GM19238 (cell line): ENCODE results near the gene ZNF649.
A peak's percentile ranks its signal among the peaks of the same experiment; 100 is the strongest.

ENCODE experiments used
- DNase-seq: peaks from one replicate; pipeline ENCODE4 v3.0.0; 2011; ENCODE audit warnings: low spot score; ENCODE audit not compliant: insufficient read length

Gene ZNF649

DNA sequence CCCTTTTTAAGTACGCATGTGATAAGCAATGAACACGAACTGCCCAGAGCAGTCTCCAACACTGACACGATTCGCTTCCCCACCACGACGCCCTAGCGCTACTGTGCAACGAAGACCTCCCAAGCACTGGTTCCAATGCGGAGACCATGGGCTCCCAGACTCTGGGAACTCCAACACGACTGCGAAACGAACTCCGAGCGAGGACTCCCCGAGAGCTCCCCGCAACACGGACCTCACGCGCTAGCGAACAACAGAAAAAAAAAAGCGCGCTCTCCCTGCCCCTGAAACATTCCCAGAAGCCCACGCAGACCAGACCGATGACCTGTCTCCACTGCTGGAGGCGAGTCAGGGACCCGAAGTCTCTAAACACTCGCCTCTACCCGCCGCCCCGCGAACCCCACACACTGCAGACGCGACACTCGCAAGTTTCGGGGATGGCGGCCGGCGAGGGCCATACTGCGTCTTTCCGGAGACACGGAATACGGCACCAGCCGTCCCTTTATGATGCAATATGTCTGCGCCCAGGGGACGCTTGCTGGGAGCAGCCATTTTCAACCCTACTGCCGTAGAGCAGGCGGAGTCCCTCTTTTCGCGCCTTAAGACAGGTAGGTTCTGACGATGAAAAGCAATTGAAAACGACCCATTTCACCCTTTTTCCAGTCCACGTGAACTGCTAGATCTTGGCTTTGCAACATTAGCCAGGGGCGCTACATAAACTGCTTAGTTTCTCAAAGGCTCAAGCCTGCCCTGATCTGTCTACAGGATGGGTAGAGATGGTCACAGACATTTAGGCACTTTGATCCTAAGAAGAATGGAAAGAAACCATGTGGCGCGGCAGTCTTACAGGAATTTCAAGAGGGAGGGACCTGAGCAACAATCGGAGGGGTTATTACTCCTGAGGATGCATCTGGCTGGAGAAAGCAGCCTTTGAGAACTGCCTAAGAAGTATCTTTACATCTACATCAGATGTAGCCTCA lies 17.0 kb downstream of the ZNF649 start, which contains the start of gene ZNF577:
ZNF577 (minus strand) TSS at position 430 of the 977 bp plus-strand sequence. CDS start 7,569 bp downstream, outside the sequence.
- DNase-seq, result peak; percentile 7

DNA sequence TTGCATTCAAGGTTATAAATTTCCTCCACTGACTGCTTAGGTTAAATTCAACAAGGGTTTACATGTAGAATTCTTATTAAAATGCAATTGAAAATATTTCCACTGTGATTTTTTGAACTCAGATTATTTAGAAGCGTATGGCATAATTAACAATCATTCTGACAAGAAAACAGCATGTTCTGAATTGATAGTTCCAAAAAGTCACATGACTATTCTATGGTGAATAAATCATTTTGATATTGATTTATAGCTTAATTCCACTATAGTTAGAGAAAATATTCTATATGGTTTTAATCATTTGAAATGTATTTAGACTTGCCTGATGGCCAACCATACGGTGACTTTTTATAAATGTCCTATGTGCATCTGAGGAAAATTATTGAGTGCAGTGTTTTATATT lies 20.1 kb downstream of the ZNF649 start:
- no peak for DNase-seq

DNA sequence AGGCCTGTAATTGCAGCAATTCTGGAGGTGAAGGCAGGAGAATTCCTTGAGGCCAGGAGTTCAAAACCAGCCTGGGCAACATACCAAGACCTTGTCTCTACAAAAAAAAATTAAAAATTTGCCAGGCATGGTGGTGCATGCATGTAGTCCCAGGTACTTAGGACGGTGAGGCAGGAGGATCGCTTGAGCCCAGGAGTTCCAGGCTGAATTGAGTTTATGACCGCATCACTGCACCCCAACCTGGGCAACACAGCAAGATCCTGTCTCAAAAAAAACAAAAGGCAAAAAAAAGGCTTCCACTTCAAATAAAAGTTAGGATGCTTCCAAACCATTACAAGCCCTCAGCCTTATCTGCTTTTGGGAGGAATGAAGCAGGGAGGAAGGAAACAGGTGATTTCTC lies 22.3 kb downstream of the ZNF649 start:
- DNase-seq, result no peak

DNA sequence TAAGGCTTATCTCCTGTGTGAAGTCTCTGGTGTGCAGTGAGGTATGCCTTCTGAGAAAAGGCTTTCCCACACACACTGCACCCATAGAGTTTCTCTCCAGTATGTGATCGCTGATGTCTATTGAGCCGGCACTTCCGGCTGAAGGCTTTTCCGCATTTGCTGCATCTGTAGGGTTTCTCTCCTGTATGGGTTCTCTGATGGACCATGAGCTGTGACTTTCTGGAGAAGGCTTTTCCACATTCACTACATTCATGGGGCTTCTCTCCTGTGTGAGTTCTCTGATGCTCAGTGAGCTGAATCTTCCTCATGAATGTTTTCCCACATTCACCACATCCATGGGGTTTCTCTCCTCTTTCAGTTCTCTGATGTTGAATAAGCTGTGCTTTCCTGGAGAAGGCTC lies 31.7 kb downstream of the ZNF649 start:
- DNase-seq, result no peak

DNA sequence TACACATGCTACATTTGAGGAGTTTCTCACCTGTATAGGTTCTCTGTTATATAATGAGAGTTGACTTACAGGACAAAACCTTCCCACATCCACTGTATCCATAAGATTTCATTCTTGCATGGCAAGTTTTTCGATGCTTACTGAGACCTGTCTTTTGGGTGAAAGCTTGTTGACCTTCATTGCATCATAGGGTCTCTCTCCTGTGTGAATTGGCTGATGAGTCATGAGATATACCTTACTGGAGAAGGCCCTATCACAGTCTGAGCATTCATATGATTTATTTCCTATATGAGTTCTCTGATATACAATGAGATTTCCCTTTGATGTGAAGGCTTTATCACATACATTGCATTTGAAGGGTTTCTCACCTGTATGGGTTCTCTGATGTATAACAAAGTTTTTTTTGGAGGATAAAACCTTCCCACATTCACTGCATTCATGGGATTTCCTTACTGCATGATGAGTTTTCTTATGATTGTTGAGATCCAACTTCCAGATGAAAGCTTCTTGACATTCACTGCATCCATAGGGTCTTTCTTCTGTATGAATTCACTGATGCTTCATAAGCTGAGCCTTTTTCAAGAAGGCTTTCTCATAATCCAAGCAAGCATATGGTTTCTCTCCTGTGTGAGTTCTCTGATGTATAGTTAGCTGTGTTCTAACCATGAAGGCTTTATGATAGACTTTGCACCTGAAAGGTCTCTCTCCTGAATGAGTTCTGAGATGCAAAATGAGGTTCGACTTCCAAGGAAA lies 42.8 kb downstream of the ZNF649 start:
- DNase-seq, result no peak
